ENCODE results near the gene MPV17. TPM values are rescaled to one million over a fixed set of nuclear protein-coding genes. Genes with fewer than 3 reads are reported as not detected.

The MPV17 gene
- total and polyA plus RNA-seq, 9 of the 15 experiments (the other 6 are each of a cell fraction or from before 2014, with no cell fraction given), result 54.7 to 140 (median 70.2) TPM

- TF ChIP-seq, protein P1, sequence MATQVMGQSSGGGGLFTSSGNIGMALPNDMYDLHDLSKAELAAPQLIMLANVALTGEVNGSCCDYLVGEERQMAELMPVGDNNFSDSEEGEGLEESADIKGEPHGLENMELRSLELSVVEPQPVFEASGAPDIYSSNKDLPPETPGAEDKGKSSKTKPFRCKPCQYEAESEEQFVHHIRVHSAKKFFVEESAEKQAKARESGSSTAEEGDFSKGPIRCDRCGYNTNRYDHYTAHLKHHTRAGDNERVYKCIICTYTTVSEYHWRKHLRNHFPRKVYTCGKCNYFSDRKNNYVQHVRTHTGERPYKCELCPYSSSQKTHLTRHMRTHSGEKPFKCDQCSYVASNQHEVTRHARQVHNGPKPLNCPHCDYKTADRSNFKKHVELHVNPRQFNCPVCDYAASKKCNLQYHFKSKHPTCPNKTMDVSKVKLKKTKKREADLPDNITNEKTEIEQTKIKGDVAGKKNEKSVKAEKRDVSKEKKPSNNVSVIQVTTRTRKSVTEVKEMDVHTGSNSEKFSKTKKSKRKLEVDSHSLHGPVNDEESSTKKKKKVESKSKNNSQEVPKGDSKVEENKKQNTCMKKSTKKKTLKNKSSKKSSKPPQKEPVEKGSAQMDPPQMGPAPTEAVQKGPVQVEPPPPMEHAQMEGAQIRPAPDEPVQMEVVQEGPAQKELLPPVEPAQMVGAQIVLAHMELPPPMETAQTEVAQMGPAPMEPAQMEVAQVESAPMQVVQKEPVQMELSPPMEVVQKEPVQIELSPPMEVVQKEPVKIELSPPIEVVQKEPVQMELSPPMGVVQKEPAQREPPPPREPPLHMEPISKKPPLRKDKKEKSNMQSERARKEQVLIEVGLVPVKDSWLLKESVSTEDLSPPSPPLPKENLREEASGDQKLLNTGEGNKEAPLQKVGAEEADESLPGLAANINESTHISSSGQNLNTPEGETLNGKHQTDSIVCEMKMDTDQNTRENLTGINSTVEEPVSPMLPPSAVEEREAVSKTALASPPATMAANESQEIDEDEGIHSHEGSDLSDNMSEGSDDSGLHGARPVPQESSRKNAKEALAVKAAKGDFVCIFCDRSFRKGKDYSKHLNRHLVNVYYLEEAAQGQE (IDR thresholded peaks at IDR 0.05; ENCODE audit: borderline replicate concordance), result peak; percentile 59
- TF ChIP-seq, protein P1 (CRISPR knock-in tag; IDR thresholded peaks at IDR 0.05; ENCODE audit: low read depth), result peak; percentile 46; the same call in 1 of the 2 replicates
- TF ChIP-seq ZNF384 (IDR thresholded peaks at IDR 0.05; ENCODE audit: low read depth, low read length) (peak; percentile 43), KLF13 (tag; IDR thresholded peaks at IDR 0.05; ENCODE audit: borderline replicate concordance, low read depth) (peak; percentile 44; the same call in 1 of the 2 replicates), COPS2 (conservative IDR thresholded peaks at IDR 0.05) (no peak), TEAD4 (IDR thresholded peaks at IDR 0.05; ENCODE audit: low read length) (no peak), TEAD4 (CRISPR knock-in tag; IDR thresholded peaks at IDR 0.05; ENCODE audit: borderline replicate concordance) (peak; percentile 26), ETV1 (tag; conservative IDR thresholded peaks at IDR 0.05; ENCODE audit: low read depth) (peak; percentile 74; the same call in 1 of the 2 replicates), FOXK1 (CRISPR knock-in tag; IDR thresholded peaks at IDR 0.05; ENCODE audit: borderline replicate concordance) (no peak), ZNF174 (CRISPR knock-in tag; IDR thresholded peaks at IDR 0.05) (no peak), ZZZ3 (IDR thresholded peaks at IDR 0.05) (no peak), SRF (CRISPR knock-in tag; IDR thresholded peaks at IDR 0.05) (peak in 1 of 2 experiments; percentile 79; a peak in 2 of 4 replicates), CSDE1 (IDR thresholded peaks at IDR 0.05) (no peak), SAFB (IDR thresholded peaks at IDR 0.05; ENCODE audit: borderline replicate concordance, low read depth, low read length) (peak; percentile 89), ELF1 (tag; IDR thresholded peaks at IDR 0.05) (peak; percentile 76; the same call in 1 of the 2 replicates), BDP1 (IDR thresholded peaks at IDR 0.05; ENCODE audit: insufficient read depth, insufficient read length) (no peak), FOXA1 (IDR thresholded peaks at IDR 0.05; ENCODE audit: borderline replicate concordance) (no peak), ASH1L (IDR thresholded peaks at IDR 0.05; ENCODE audit: borderline replicate concordance, low read depth, partially characterized antibody) (no peak), FOXP1 (CRISPR knock-in tag; IDR thresholded peaks at IDR 0.05) (peak; percentile 94; the same call in 1 of the 2 replicates)
Measured at GRCh38 chr2:27370026-27370815, 47.3 kb upstream of the MPV17 start, which contains the start of the genes EIF2B4 and SNX17 (continued).

All from K562 (cell line).